K562 (cell line): ENCODE results near the gene DNAAF9. TPM values are rescaled to one million over a fixed set of nuclear protein-coding genes. Genes with fewer than 3 reads are reported as not detected.
A peak's percentile ranks its signal among the peaks of the same experiment; 100 is the strongest.

Experiments
- CC2D1A ChIP-seq: fragments of 450-650 bp; IDR thresholded peaks from 2 replicates; pipeline ENCODE4 v1.6.1; 2017; ENCODE audit warnings: mild to moderate bottlenecking
- CUX1 ChIP-seq: fragments of 200-800 bp; sonication (Bioruptor generic); IDR thresholded peaks from 2 replicates; pipeline ENCODE4 v1.6.1; 2016; ENCODE audit warnings: missing genetic modification characterization, missing compliant biosample characterization
- DDX20 ChIP-seq: fragments of 450-650 bp; IDR thresholded peaks from 2 replicates; pipeline ENCODE4 v1.6.1; 2016; ENCODE audit warnings: missing genetic modification characterization, low read depth, mild to moderate bottlenecking, missing compliant biosample characterization, moderate library complexity
- ETV1 ChIP-seq: fragments of 450-650 bp; conservative IDR thresholded peaks from 2 replicates; pipeline ENCODE4 v1.6.1; 2016; ENCODE audit warnings: missing genetic modification characterization, control low read depth, low read depth, missing compliant biosample characterization
- FOS ChIP-seq: IDR thresholded peaks from 3 replicates; pipeline ENCODE4 v1.6.1; 2011; ENCODE audit not compliant: insufficient read length; ENCODE audit errors: extremely low read depth
- FUS ChIP-seq: fragments of 200-400 bp; formaldehyde crosslinking; optimal IDR thresholded peaks from 2 replicates; pipeline ENCODE3; 2017; ENCODE audit warnings: low read depth, low read length
- HMG20B ChIP-seq: fragments of 250-450 bp; sonication (Bioruptor Pico); IDR thresholded peaks from 2 replicates; pipeline ENCODE4 v1.5.0; 2021; ENCODE audit warnings: mild to moderate bottlenecking
- MTF1 ChIP-seq: fragments of 250-450 bp; sonication (Bioruptor Pico); IDR thresholded peaks from 2 replicates; pipeline ENCODE4 v1.9.0; 2021; ENCODE audit warnings: moderate library complexity, mild to moderate bottlenecking, inconsistent platforms, borderline replicate concordance
- RCOR1 ChIP-seq, 2 experiments: IDR thresholded peaks; 2 replicates each; pipeline ENCODE4 v1.6.1; 2012; ENCODE audit warnings: low read depth in 2 of 2, low read length in 2 of 2, borderline replicate concordance in 1 of 2, improper control_type of control experiment in 1 of 2
- YBX1 ChIP-seq: fragments of 450-650 bp; IDR thresholded peaks from 2 replicates; pipeline ENCODE4 v1.7.1; 2016; ENCODE audit warnings: mild to moderate bottlenecking
- ZNF143 ChIP-seq: sonication (generic); formaldehyde crosslinking; IDR thresholded peaks from 2 replicates; pipeline ENCODE4 v1.9.0; 2022; ENCODE audit warnings: mild to moderate bottlenecking, missing genetic modification reagents
- ZNF277 ChIP-seq: fragments of 250-450 bp; sonication (Bioruptor Pico); IDR thresholded peaks from 2 replicates; pipeline ENCODE4 v1.8.0; 2022; ENCODE audit warnings: inconsistent platforms, mild to moderate bottlenecking, moderate library complexity, borderline replicate concordance
- polyA plus RNA-seq, 8 experiments: library from polyadenylated mRNA; depleted of rRNA in 4 of 8; stranded (reverse) in 5 of 8; unstranded in 3 of 8; fragments of >200 nt; fragmentation: Nextera tagmentation in 2 of 8; fragmentation: Illumina TruSeq in 1 of 8; extraction: Ambion mirVana in 2 of 8; extraction: Trizol in 1 of 8; gene quantifications; 2 replicates each; pipeline versions ENCODE4 v1.2.1 to v1.2.3, GENCODE V29; 2011 to 2014; ENCODE audit warnings: inconsistent platforms in 1 of 8, missing spikeins in 1 of 8
- total RNA-seq, 7 experiments: library from RNA; depleted of rRNA in 6 of 7; stranded (reverse); fragments of >200 nt in 6 of 7; fragmentation: Illumina TruSeq in 2 of 7; extraction: Trizol in 2 of 7; gene quantifications; 2 replicates each; pipeline versions ENCODE4 v1.2.1 to v1.2.3, GENCODE V29; 2011 to 2021; ENCODE audit warnings: low replicate concordance in 1 of 7

The DNAAF9 gene
- total and polyA plus RNA-seq, 9 of the 15 experiments (the other 6 are each of a cell fraction or from before 2014, with no cell fraction given), result 0.42 to 2.9 (median 1.9) TPM

DNA sequence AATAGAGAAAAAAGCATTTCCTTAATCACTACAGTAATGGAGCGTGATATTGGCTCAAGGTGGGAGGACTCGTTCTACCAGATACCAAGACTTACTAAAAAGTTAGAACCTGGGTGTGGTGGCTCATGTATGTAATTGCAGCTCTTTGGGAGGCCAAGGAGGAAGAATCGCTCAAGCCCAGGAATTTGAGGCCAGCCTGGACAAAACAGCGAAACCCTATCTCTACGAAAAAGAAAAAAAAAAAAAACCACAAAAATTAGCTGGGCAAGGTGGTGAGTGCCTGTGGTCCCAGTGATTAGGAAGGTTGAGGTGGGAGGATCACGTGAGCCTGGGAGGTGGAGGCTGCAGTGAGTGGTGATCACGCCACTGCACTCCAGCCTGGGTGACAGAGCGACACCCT, 39.3 kb upstream of the DNAAF9 start (continued):
- TF ChIP-seq FUS (no peak), MTF1 (CRISPR knock-in tag) (no peak), FOS (no peak), ZNF143 (CRISPR knock-in tag) (no peak), CC2D1A (peak; percentile 64; the same call in 1 of the 2 replicates), ZNF277 (CRISPR knock-in tag) (no peak), ETV1 (tag) (no peak), YBX1 (no peak), CUX1 (CRISPR knock-in tag) (no peak), DDX20 (tag) (no peak), HMG20B (CRISPR knock-in tag) (no peak), RCOR1 (IDR thresholded peaks at IDR 0.05; ENCODE audit: borderline replicate concordance in 1 of 2, low read depth in 2 of 2, low read length in 2 of 2) (peak; percentile 70 to 88; a peak in 3 of 4 replicates)
